Measurements from ENCODE around the gene TLR1. TPM values are rescaled to one million over a fixed set of nuclear protein-coding genes. Genes with fewer than 3 reads are reported as not detected.

The TLR1 gene
- total RNA-seq, 1 experiment from 2014 or later = not detected

DNA sequence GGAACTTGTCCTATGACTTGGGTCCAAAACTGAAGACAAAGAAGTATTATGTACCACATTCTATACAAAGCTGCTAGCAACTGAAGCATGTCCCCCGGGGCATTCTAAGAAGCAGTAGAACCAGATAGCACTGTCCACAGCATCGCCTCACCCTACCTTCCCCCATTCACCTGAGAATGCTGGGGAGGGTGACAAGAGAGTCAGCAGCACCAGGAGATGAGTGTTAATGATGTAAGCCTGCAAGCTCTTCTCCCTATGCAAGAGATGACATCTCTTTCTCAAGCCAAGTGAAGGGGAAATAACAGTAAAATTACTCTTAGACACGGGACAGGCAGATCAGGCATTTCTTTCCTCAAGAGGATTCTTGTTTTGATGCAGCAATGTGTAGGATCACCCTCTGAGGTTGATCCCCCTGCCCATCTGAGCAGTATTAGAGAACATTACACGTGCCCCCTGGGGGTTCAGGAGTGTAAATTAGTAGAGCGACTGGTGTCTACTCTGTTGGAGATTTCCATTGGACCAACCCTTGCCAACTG is 13.9 kb upstream of the TLR1 start:
- Histone ChIP-seq H4K8ac (replicated peaks; ENCODE audit: insufficient read length, low read depth, low read length) (no peak overlapping the region), H4K5ac (ENCODE audit: insufficient read length, low read depth, low read length) (no peak overlapping the region), H3K56ac (ENCODE audit: insufficient read length, low read depth, low read length) (no peak overlapping the region), H3K27me3 (ENCODE audit: insufficient read depth, low read length) (no peaks in the 10 kb centered on the region), H3T11ph (ENCODE audit: low read length) (no peak overlapping the region), H3K4me1 (ENCODE audit: insufficient read depth, low read length) (no peaks in the 10 kb centered on the region), H3K4me2 (ENCODE audit: insufficient read depth, insufficient read length, low read length) (no peak overlapping the region), H2BK12ac (ENCODE audit: insufficient read length, low read depth, low read length) (no peak overlapping the region), H3K23me2 (ENCODE audit: insufficient read length, low read depth, low read length, poor library complexity, severe bottlenecking) (no peaks in the 10 kb centered on the region), H3K79me2 (ENCODE audit: insufficient read depth, low read length) (no peaks in the 10 kb centered on the region), H4K91ac (ENCODE audit: insufficient read length, low read depth, low read length) (no peak overlapping the region), H2AK5ac (ENCODE audit: insufficient read length, low read length) (no peak overlapping the region), H3K79me1 (ENCODE audit: insufficient read depth, low read depth, low read length, poor library complexity, severe bottlenecking) (no peaks in the 10 kb centered on the region), H2BK120ac (ENCODE audit: low read depth, low read length, poor library complexity, severe bottlenecking) (no peak overlapping the region), H3K23ac (ENCODE audit: insufficient read length, low read depth, low read length) (no peak overlapping the region), H2AFZ (ENCODE audit: low read length) (no peak overlapping the region), H4K20me1 (ENCODE audit: control insufficient read depth, insufficient read depth, insufficient read length) (no peaks in the 10 kb centered on the region), H3K18ac (ENCODE audit: insufficient read length, low read depth, low read length) (no peak overlapping the region), H2BK20ac (ENCODE audit: low read depth, low read length, poor library complexity, severe bottlenecking) (no peak overlapping the region), H3K9ac (ENCODE audit: extremely low read depth, insufficient read length, low read length) (no peak overlapping the region), H2BK5ac (ENCODE audit: insufficient read length, low read length) (no peak overlapping the region), H2BK15ac (ENCODE audit: low read depth, low read length) (0 out of 2 replicates have a peak overlapping the region, but pooled peaks have one; percentile 54), H3K14ac (ENCODE audit: insufficient read depth, low read length) (no peak overlapping the region), H3K9me3 (ENCODE audit: control insufficient read depth, low read depth, low read length) (peaks cover 7% of the 10 kb centered on the region), H3K27ac (ENCODE audit: insufficient read length, low read depth, low read length) (no peak overlapping the region), H3K4ac (ENCODE audit: low read depth, low read length) (no peak overlapping the region)
- H3K27ac Mint-ChIP-seq = no peak overlapping the region
- peaks cover 14 to 16% of the 10 kb centered on the region in 2 experiments for H3K9me3 Mint-ChIP-seq
- peaks cover 8% of the 10 kb centered on the region for H3K27me3 Mint-ChIP-seq (ENCODE audit: low read depth)
- no peak for DNase-seq
- no peaks in the 10 kb centered on the region for H3K4me1 Mint-ChIP-seq
- H3K36me3 Mint-ChIP-seq (ENCODE audit: insufficient read depth in 1 of 3, low read depth in 3 of 3) = peaks cover 2 to 7% (median 2%) of the 10 kb centered on the region in 3 experiments; a peak in 4 of 7 replicates
- H3K4me3 Mint-ChIP-seq = no peak overlapping the region
- TF ChIP-seq, protein P1, sequence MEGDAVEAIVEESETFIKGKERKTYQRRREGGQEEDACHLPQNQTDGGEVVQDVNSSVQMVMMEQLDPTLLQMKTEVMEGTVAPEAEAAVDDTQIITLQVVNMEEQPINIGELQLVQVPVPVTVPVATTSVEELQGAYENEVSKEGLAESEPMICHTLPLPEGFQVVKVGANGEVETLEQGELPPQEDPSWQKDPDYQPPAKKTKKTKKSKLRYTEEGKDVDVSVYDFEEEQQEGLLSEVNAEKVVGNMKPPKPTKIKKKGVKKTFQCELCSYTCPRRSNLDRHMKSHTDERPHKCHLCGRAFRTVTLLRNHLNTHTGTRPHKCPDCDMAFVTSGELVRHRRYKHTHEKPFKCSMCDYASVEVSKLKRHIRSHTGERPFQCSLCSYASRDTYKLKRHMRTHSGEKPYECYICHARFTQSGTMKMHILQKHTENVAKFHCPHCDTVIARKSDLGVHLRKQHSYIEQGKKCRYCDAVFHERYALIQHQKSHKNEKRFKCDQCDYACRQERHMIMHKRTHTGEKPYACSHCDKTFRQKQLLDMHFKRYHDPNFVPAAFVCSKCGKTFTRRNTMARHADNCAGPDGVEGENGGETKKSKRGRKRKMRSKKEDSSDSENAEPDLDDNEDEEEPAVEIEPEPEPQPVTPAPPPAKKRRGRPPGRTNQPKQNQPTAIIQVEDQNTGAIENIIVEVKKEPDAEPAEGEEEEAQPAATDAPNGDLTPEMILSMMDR (conservative IDR thresholded peaks at IDR 0.05) = no peak
- no CpG with 5 or more reads among the region's 5 CpGs for WGBS (ENCODE audit: extremely low coverage, insufficient read length, low lambda C conversion rate)
